HG02938 (cell line): ENCODE results near the gene GRK4.
"Not testable (repeated sequence)": the region's sequence is repeated elsewhere in the genome, so short reads cannot be mapped to it uniquely, and the experiment has no call there.

Experiments
- ATAC-seq: cut with Tn5 transposase; IDR thresholded peaks from one replicate; pipeline ENCODE4 v1.9.1; 2021; ENCODE audit warnings: mild to moderate bottlenecking, moderate library complexity; ENCODE audit not compliant: unreplicated experiment

GRK4 gene

DNA sequence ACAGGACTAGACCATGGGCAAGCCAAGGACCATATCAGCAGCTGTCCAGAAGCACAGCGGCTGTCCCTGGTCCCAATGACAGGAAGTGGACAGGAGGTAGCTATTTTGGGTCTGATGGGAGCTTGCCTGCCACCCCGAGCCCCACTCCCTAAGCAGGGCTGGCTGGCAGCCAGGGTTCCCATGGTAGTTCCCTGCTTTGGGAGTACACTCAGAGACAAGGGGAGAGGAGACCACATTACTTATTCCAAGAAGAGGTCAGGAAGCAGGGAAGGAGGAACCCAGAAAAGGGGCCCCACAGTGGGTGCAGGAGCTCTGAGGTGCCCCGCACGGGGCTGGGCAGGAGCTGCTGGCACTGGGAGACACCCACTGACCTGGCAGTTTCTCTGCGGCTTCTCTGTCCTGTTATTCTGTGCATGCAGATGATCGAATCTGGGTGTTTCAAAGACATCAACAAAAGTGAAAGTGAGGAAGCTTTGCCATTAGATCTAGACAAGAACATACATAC is 74.6 kb downstream of the GRK4 start:
- no peak for ATAC-seq

DNA sequence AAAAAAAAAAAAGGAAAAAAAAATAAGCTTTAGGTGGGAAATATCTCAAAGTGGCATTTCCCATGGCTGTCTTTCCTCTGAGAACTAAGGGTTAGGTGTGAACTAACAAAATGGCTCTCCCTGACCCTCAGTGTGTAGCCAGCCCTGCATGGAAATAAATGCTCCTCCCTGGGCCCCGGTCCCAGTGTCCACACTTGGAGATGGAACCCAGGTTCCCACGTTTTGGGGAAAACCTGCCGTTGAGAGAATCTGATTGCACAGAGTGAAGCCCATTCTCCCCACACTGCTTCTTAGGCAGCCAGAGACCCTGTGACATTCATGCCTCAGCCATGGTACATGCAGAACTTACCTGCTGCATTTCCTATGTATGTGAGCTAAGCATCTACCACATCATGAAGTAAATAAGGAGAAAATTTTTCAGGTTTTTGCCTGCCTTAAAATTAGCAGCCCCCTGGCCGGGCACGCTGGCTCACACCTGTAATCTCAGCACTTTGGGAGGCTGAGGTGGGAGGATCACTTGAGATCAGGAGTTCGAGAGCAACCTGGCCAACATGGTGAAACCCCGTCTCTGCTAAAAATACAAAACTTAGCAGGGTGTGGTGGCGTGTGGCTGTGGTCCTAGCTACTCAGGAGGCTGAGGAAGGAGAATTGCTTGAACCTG is 76.5 kb downstream of the GRK4 start:
- no peak for ATAC-seq

DNA sequence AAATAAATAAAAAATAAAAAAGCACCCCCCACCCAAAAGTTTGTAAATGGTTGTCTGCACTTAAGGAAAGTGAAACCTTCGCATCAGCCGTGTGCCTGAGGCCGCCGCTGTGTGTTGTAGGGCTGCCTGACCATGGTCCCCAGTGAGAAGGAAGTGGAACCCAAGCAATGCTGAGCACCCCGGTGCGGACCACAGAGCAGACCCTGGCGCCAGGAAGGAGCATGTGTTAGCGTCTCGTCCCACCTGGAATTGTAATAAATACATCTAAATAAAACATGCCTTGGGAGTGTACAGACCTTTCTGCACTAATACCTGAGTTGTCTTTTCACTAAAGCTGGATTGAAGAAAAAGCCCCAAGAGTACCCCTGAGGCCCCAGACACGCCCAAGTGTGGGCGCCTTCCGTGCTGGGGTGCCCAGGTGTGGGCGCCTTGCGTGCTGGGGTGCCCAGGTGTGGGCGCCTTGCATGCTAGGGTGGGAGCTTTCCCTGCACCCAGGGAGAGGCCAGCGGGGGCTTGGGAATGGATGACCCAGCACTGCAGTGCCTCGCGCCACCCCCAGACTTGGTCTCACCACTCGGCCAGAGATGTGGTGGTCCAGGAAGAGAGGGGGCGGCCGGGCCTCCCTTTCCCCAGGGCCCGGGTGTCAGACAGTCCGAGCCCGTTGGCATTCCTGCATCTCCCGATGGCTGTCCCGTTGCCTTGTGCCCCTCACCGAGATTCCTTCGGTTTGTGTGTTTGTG is 77.3 kb downstream of the GRK4 start:
- ATAC-seq, result no peak

DNA sequence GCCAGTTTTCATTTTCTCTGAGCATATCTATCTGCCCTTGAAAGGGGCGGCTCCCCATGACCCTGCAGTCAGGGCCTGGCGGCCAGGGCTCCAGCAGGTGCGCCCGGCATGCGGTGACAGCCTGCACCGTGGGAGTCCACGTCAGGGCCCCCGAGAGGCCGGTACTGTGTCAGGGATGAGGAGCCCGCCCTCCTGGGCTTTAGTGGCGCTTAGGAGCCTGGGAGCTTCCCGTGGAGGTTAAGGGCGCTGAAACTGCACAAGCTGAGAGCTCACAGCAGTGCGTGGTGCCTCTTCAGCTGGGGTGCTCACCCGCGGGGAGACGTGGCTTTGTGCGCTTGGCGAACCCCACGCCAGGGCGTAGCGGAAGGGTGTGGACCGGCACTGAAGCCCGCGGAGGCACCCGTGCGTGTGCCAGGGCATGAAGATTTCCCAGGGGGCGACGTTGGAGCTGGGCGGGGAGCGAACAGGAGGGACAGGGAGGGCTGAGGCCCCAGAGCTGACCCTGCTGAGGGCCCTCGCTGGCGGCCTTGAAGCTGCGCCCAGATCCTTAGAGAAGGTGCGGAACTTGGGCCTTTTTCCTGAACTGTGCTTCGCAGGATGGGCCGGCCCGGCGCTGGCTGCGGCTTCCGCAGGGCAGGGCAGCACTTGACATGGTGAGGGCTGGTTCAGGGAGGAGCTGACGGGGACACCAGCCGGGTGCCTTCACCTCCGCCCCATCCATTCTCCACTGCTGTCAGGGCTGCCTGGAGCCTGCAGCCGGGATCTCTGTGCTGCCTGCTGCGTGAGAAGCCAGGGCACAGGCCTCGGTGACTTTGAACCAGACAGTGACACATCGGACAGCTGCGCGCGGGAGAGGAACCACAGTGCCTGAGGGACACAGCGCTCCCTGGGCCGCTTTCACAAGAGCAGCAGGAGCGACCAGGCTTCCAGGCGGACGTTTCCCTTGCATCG is 78.1 kb downstream of the GRK4 start:
- no peak for ATAC-seq

DNA sequence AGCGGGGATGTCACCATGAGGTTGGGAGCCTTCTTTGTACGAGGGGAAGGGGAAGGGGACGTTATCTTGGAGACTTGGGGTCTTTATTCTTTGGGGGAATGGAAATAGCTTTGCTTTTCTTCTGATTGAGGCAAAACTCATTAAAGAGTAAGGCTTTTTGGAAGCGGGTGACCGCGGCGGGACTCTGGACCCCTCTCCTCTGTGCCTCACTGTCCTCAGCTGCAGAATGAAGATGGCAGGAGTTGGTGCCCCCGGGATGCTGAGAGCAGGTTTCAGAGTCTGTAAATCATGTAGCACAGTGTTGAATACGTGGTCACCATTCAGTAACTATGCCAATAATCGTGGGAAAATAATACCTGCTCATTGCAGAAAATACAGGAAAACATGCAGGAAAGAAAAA is 78.9 kb downstream of the GRK4 start:
- ATAC-seq, result no peak

DNA sequence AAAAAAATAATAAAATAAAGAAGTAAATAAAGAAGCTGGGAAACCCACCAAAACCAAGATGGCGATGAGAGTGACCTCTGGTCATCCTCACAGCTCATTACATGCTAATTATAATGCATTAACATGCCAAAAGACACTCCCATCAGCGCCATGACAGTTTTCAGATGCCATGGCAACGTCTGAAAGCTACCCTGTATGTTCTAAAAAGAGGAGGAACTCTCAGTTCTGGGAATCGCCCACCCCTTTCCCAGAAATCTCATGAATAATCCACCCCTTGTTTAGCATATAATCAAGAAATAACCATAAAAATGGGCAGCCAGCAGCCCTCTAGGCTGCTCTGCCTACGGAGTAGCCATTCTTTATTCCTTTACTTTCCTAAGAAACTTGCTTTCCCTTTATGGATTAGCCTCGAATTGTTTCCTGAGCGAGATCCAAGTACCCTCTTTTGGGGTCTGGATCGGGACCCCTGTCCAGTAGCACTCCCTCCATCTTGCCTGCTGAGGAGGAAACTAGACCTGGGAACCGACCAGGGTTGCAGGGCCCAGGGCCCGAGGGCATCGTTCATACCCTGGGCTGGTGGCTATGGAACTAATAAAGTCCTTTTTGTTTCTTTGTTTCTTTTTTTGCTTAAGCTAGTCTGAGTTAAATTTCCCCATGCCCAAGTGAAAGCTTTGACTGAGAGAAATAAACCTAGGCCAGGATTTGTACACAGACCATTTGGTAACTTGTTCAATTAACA is 80.1 kb downstream of the GRK4 start:
- no peak for ATAC-seq

DNA sequence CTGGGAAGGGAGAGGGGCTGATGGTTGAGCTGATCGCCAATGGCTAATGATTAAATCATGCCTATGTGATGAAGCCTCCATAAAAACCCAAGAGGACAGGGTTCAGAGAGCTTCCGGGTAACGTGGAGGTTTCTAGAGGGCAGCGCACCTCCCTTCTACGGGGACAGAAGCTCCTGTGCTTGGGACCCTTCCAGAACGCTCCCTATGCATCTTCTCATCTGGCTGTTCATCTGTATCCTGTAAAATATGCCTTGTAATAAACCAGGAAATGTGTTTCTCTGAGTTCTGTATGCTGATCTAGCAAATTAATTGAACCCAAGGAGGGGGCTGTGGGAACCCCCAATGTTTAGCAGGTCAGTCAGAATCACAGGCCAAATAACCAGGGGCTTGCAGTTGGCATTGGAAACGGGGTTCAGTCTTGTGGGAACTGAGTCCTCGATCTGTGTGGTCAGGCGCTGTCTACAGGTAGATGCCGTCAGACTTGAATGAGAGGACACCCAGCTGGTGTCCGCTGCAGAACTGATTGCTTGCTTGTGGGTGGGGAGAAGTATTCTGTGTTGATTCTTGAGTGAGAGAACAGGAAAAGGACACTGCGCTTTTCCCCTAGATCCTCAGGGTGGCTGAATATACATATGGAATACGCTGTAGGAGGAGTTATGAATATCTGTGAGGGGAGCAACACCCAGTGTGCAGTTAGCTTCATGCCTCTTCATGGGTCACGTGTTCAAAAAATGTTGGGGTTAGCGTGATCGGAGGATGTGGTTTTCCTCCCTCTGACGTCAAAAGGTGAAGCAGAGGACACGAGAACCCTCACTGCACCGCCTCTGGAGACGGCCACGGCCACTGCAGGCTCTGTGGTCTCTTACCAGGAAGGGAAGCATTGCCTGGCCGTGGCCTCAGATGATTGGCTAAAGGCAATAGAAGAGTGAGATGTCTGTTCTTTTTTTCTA is 81.8 kb downstream of the GRK4 start:
- no peak for ATAC-seq

DNA sequence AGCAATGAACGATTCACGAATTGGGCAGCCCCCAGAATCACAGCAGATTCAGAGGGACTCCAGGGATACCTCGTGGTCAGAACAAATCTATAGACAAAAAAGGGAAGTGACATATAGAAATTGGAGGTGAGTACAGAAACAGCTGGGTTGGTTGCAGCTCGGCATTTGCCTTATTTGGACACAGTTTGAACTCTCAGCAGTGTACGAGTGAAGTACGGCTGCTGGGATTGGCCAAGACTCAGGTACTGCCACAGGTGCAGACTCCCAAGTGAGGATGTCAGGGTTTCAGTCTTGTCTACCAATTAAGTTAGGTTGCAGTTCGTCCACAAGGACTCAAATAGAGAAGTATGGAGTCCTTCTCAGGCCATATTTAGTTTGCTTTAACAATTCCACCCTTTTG is 82.8 kb downstream of the GRK4 start:
- no peak for ATAC-seq

DNA sequence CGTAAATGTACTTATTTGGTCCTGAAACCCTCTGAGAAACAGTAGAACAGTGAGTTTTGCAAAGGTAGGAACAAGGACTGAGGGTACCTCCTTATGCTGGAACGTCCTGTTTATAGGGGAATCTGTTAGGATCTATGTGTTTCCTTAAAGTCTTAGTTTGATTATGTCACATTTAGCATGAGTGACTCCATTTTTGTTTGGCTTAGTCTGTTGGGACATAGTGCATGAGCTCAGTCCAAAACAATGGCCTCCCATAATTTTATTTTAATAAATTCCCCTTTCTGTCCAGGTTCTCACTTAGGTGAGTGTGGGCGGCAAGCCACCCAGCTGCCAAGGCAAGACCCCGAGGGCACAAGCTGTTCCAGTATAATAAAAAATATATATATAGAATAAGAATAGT is 83.3 kb downstream of the GRK4 start:
- ATAC-seq, result no peak

DNA sequence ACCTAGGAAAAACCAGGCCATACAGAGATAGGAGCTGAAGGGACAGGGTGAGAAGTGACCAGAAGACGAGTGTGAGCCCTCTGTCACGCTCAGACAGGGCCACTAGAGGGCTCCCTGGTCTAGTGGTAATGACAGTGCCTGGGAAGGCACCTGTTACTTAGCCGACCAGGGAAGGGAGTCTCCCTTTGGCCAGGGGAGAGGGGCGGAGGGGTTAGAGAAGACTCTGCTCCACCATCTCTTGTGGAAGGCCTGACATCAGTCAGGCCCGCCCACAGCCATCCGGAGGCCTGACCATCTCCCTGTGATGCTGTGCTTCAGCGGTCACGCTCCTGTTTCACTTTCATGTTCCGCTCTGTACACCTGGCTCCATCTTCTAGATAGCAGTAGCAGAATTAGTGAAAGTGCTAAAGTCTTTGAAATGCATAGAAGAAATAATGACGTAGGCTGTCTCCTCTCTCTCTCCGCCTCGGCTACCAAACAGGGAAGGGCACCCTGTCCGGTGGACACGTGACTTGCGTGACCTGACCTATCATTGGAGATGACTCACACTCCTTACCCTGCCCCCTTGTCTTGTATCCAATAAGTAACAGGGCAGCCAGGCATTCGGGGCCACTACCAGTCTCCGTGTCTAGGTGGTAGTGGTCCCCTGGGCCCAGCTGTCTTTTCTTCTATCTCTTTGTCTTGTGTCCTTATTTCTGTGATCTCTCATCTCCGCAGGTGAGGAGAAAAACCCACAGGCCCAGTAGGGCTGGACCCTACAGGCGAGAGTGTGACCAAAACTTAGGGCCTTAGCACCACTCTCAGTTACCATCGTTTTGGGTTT is 84.3 kb downstream of the GRK4 start:
- ATAC-seq, result peak; percentile 89

DNA sequence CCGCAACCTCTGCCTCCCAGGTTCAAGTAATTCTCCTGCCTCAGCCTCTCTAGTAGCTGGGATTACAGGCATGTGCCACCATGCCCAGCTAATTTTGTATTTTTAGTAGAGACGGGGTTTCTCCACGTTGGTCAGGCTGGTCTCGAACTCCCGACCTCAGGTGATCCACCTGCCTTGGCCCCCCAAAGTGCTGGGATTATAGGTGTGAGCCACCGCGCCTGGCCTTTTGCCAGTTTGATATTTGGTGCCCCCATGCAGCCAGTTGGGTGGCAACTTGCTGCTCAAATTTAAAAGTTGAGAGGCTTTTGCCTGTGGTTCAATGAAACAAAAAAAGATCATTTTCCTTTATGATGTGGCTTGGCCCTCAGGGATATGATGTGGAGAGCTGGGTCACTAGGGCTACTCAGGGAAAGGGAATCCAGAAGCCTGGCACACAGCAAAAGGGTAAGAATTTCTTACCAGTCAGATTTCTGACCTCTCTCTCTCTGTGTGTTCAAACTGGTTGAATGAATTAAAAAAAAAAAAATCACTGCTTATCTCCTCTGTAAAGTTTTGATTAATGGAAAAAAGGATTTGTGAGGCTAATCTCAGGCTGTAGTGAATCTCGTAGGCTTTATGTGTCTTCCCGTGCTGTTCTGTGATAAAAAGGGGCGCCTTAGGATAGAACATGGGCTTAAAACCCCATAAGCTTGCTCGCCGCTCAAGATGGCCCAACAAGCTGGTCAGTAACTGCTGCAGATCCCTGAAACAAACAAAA is 87.9 kb downstream of the GRK4 start:
- ATAC-seq, result not testable (repeated sequence)

DNA sequence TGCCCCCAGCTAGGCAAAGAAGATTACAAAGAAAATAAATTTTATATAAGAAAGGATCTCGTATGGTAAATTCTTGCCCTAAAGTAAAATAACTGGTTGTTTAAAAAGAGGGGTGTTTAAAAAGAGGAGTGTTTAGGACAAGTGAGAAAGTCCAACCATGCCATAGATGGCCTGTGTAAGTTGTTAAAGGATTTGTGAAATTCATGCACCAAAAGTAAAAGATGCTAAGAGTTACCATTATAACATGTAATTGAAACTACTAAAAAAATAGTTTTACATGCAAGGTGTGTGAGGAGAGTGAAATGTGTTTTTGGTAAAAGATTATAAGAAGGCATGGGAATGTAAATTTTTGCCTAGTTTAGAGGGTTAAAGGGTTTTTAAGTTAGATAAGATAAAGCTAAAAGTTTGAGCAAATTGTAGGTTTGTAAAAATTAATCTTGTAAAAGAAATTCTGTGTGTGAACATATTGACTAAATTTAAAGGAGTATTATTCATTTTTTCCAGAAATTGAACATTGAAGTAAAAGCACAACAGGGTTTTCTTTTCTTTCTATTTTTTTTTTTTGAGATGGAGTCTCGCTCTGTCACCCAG is 90.9 kb downstream of the GRK4 start:
- no peak for ATAC-seq

DNA sequence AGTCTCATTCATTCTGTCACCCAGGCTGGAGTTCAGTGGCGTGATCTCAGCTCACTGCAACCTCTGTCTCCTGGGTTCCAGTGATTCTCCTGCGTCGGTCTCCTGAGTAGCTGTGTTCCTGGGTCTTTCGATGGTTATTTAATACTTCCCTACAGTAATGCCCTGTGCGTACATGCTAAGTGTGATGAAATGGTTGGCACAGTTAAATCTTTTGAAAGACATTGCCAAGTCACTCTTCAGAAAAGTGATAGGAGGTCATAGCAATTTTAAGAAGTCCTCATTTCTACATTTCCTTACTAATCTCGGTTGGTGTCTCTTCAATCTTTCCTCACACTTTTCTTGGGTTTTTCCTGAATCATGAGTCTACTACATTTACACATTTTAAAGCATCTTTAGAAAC is 96.6 kb downstream of the GRK4 start:
- ATAC-seq, result no peak

DNA sequence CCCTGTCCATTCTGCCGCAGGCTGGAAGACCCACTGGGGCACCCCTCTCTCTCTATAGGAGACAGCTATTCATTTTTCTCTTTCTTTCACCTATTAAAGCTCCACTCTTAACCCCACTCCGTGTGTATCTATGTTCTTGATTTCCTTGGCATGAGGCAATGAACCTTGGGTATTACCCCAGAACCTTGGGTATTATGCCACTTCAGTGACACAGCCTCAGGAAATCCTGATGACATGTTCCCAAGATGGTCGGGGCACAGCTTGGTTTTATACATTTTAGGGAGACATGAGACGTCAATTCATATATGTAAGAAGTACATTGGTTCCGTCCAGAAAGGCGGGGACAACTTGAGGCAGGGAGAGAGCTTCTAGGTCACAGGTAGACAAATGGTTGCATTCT is 97.6 kb downstream of the GRK4 start:
- no peak for ATAC-seq

DNA sequence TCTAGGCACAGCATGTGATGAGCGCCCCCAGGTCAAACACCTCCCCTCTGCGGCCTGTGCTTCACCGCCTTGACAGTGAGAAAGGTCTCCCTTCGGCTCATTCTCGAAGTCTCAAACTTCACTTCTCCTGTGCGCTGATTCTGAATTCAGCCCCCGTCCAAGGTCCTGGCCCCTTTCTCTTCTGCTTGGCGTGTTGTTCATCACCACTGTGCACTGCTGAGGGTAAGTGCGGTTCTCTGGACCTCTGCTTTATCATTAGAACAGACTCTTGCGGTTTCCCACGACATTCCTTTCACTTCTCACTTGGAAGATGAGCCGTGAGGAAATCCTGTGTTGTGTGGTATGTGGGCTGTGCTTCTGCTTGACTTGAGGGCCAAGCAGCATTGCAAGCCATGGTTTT is 99.1 kb downstream of the GRK4 start:
- ATAC-seq, result no peak

DNA sequence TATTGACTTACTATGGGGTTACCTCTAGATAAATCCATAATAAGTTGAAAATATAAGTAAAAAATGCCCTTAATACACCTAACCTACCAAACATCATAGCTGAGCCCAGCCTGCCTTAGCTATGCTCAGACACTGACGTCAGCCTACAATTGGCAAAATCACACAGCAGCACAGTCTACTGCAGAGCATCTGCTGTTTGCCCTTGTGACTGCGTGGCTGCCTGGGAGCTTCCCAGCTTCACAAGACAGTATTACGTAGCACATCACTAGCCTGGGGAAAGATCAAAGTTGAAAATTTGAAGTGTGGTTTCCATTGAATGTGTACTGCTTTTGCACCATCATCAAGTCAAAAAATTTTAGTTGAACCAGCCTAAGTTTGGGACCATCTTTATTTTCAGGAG is 102.2 kb downstream of the GRK4 start:
- ATAC-seq, result no peak

DNA sequence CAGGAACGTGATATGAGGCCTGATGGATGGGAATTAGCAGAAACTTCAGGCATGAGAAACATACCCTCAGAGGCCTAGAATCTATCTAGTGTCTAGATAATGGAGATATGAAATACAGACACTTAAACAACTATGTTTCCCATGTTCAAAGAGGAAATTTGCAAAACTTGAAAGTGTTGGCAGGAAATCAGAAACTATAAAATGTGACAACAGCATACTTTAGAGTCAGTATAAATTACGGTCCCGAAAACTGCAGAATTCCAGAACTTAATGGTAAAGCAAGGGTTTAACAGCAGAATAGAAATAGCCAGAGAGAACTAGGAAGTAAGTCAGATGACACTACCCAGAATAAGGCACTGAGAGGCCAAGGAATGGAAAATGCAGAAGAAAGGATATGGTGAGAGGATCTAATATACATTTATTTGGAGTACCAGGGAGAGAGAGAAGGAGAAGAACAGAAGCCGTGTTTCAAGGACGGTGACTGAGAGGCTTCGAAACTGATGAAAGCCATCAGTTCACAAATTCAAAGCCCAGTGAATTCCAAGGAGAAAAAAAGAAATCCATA is 103.5 kb downstream of the GRK4 start:
- no peak for ATAC-seq
